MCF 10A (cell line): ENCODE results near the gene CHRDL2. TPM values are rescaled to one million over a fixed set of nuclear protein-coding genes. Genes with fewer than 3 reads are reported as not detected.

ENCODE experiments used
- BruUV-seq: library from RNA; stranded (reverse); fragments of 400-500 nt; replicated peaks from 2 replicates; lab custom pipeline; 2021; lab: Mats Ljungman, UMichigan
- CTCF ChIA-PET: fragments of 300-600 bp; sonication (Branson Sonifier 250); formaldehyde crosslinking; extraction: SDS; loops from one replicate; lab custom pipeline; 2021; ENCODE audit warnings: antibody characterized with exemption, inconsistent platforms; lab: Yijun Ruan, JAX
- POLR2A ChIA-PET: fragments of 300-600, 350-650 bp; sonication (Branson Sonifier 250); formaldehyde crosslinking; extraction: SDS; loops from one replicate; lab custom pipeline; 2020; ENCODE audit warnings: antibody characterized with exemption, inconsistent platforms; lab: Yijun Ruan, JAX
- DNase-seq: peaks from one replicate; pipeline ENCODE4 v3.0.0-alpha.2; 2018; ENCODE audit not compliant: unreplicated experiment
- H3K27ac Mint-ChIP-seq: one replicate; pipeline ENCODE4 v1.8.0; 2022; ENCODE audit warnings: mild to moderate bottlenecking, low read depth, mixed read lengths; ENCODE audit not compliant: unreplicated experiment
- H3K27me3 Mint-ChIP-seq: one replicate; pipeline ENCODE4 v1.8.0; 2022; ENCODE audit warnings: mixed read lengths; ENCODE audit not compliant: insufficient read depth, unreplicated experiment
- H3K36me3 Mint-ChIP-seq: one replicate; pipeline ENCODE4 v1.8.0; 2022; ENCODE audit warnings: mild to moderate bottlenecking, moderate library complexity, mixed read lengths; ENCODE audit not compliant: insufficient read depth, unreplicated experiment
- H3K4me1 Mint-ChIP-seq: one replicate; pipeline ENCODE4 v1.8.0; 2022; ENCODE audit warnings: mixed read lengths; ENCODE audit not compliant: insufficient read depth, unreplicated experiment
- H3K4me3 Mint-ChIP-seq: one replicate; pipeline ENCODE4 v1.8.0; 2022; ENCODE audit warnings: mild to moderate bottlenecking, moderate library complexity, mixed read lengths; ENCODE audit not compliant: unreplicated experiment
- H3K9me3 Mint-ChIP-seq: one replicate; pipeline ENCODE4 v1.8.0; 2022; ENCODE audit warnings: mixed read lengths; ENCODE audit not compliant: unreplicated experiment
- intact Hi-C: fragments of 100-400 bp; cut with micrococcal nuclease; formaldehyde crosslinking; loops from 2 replicates; pipeline ENCODE4 v1.14.1; 2022
- total RNA-seq: library from RNA; stranded (reverse); gene quantifications from 2 replicates; pipeline ENCODE4 v1.2.3, GENCODE V29; 2022
- TF ChIP-seq, protein P1 (sequence below): fragments of 200-600 bp; IDR thresholded peaks from one replicate; pipeline ENCODE4 v1.8.0; 2022; ENCODE audit warnings: antibody characterized with exemption, mild to moderate bottlenecking; ENCODE audit not compliant: unreplicated experiment

The CHRDL2 gene
- total RNA-seq, 1 experiment from 2014 or later = not detected

- Mint-ChIP-seq H3K27me3 (no peaks in the 10 kb centered on the region), H3K36me3 (no peaks in the 10 kb centered on the region), H3K4me1 (peaks cover 2% of the 10 kb centered on the region), H3K9me3 (no peaks in the 10 kb centered on the region), H3K27ac (no peak overlapping the region), H3K4me3 (no peak overlapping the region)
- POLR2A ChIA-PET = no interaction called here
- CTCF ChIA-PET = interaction anchor here (0.7 to 1.1 kb wide), 3 partner anchors 16 to 24 kb away, joined by 3 to 4 read pairs (median 4); no protein-coding TSS in a partner anchor
- TF ChIP-seq, protein P1, sequence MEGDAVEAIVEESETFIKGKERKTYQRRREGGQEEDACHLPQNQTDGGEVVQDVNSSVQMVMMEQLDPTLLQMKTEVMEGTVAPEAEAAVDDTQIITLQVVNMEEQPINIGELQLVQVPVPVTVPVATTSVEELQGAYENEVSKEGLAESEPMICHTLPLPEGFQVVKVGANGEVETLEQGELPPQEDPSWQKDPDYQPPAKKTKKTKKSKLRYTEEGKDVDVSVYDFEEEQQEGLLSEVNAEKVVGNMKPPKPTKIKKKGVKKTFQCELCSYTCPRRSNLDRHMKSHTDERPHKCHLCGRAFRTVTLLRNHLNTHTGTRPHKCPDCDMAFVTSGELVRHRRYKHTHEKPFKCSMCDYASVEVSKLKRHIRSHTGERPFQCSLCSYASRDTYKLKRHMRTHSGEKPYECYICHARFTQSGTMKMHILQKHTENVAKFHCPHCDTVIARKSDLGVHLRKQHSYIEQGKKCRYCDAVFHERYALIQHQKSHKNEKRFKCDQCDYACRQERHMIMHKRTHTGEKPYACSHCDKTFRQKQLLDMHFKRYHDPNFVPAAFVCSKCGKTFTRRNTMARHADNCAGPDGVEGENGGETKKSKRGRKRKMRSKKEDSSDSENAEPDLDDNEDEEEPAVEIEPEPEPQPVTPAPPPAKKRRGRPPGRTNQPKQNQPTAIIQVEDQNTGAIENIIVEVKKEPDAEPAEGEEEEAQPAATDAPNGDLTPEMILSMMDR = no peak
- no TSS peak for BruUV-seq
- DNase-seq = no peak
- intact Hi-C loops = no loop called here
Measured at GRCh38 chr11:74678591-74679512, 52.4 kb downstream of the CHRDL2 start.

DNA sequence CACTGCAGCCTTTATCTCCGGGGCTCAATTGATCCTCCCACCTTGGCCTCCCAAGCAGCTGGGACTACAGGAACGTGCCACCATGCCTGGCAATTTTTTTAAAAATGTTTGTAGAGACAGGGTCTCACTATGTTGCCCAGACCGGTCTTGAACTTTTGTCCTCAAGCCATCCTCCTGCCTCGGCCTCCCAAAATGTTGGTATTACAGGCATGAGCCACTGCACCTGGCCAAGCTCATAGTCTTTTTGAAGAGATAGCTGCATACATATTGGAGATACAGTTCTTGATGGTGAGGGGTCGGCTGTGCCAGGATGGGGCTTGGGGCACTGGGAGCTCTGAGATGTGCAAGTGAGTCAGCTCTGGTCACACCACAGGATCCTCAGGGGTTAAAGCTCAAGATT, 53.2 kb downstream of the CHRDL2 start:
- H3K27me3 Mint-ChIP-seq = no peaks in the 10 kb centered on the region
- intact Hi-C loops = no loop called here
- ChIA-PET CTCF (interaction anchor here (0.7 to 1.4 kb wide), 4 partner anchors 16 to 43 kb away, joined by 3 to 4 read pairs (median 4); no protein-coding TSS in a partner anchor), POLR2A (no interaction called here)
- no peak overlapping the region for H3K27ac Mint-ChIP-seq
- H3K4me1 Mint-ChIP-seq = peaks cover 10% of the 10 kb centered on the region
- H3K9me3 Mint-ChIP-seq = no peaks in the 10 kb centered on the region
- no peaks in the 10 kb centered on the region for H3K36me3 Mint-ChIP-seq
- TF ChIP-seq, protein P1 = no peak
- no peak for DNase-seq
- BruUV-seq = no TSS peak
- H3K4me3 Mint-ChIP-seq = no peak overlapping the region

DNA sequence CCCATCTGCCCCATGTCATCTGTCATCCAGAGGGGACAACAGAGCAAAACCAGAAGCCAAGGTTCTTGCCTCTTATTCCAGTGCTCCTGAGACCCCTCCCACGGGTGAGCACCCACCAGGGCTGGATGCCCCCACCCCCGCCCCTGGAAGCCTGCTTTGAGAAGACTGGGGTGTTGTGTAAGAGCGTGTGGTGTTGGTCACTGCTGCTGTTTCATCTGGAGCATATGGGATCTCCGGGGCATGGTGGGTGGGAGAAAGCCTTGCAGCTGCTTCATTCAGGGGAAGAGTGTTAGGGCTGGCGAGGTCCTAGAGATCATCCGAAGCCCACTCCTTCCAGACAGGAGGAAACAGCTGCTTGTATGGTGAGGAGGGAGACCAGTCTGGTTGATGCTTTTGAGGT, 54.1 kb downstream of the CHRDL2 start:
- TF ChIP-seq, protein P1 = no peak
- intact Hi-C loops = no loop called here
- Mint-ChIP-seq H3K36me3 (no peaks in the 10 kb centered on the region), H3K27me3 (no peaks in the 10 kb centered on the region), H3K27ac (no peak overlapping the region), H3K4me1 (peaks cover 17% of the 10 kb centered on the region), H3K9me3 (no peaks in the 10 kb centered on the region), H3K4me3 (no peak overlapping the region)
- POLR2A ChIA-PET = no interaction called here
- no TSS peak for BruUV-seq
- no peak for DNase-seq
- CTCF ChIA-PET = interaction anchor here (0.6 to 1.4 kb wide), 5 partner anchors 12 to 42 kb away, joined by 3 to 5 read pairs (median 4); no protein-coding TSS in a partner anchor

- Mint-ChIP-seq H3K27ac (no peak overlapping the region), H3K4me3 (no peak overlapping the region), H3K4me1 (peaks cover 20% of the 10 kb centered on the region), H3K9me3 (no peaks in the 10 kb centered on the region), H3K36me3 (no peaks in the 10 kb centered on the region), H3K27me3 (no peaks in the 10 kb centered on the region)
- ChIA-PET CTCF (interaction anchor here (0.6 to 1.4 kb wide), 5 partner anchors 13 to 42 kb away, joined by 3 to 5 read pairs (median 4); no protein-coding TSS in a partner anchor), POLR2A (no interaction called here)
- TF ChIP-seq, protein P1 = no peak
- BruUV-seq = no TSS peak
- no peak for DNase-seq
- intact Hi-C loops = no loop called here
Measured at GRCh38 chr11:74676596-74676995, 54.6 kb downstream of the CHRDL2 start.
